Activated gamma-delta T cell (primary cell): ENCODE results near the gene SND1.
"Not testable (repeated sequence)": the region's sequence is repeated elsewhere in the genome, so short reads cannot be mapped to it uniquely, and the experiment has no call there.

Experiments
- DNase-seq: peaks from one replicate; lab custom pipeline; 2025; lab: John Stamatoyannopoulos, UW

The SND1 gene

GRCh38 chr7:128094686-128095085 lies 442.7 kb downstream of the SND1 start:
- no peak for DNase-seq

- no peak for DNase-seq
Measured at GRCh38 chr7:128097211-128097731, 445.3 kb downstream of the SND1 start.

- DNase-seq: no peak
Measured at GRCh38 chr7:128098629-128099028, 446.6 kb downstream of the SND1 start.

GRCh38 chr7:128099204-128099671 lies 447.2 kb downstream of the SND1 start:
- no peak for DNase-seq

GRCh38 chr7:128100225-128100948 lies 448.4 kb downstream of the SND1 start:
- no peak for DNase-seq

GRCh38 chr7:128100949-128101713 lies 449.1 kb downstream of the SND1 start:
- DNase-seq: no peak

GRCh38 chr7:128102490-128103291 lies 450.7 kb downstream of the SND1 start:
- no peak for DNase-seq

GRCh38 chr7:128103498-128104107 lies 451.6 kb downstream of the SND1 start:
- DNase-seq: no peak

- DNase-seq: no peak
Measured at GRCh38 chr7:128104108-128104742, 452.2 kb downstream of the SND1 start.

- no peak for DNase-seq
Measured at GRCh38 chr7:128105228-128106022, 453.4 kb downstream of the SND1 start.

GRCh38 chr7:128106821-128107220 lies 454.8 kb downstream of the SND1 start:
- no peak for DNase-seq

GRCh38 chr7:128107516-128107915 lies 455.5 kb downstream of the SND1 start:
- not testable (repeated sequence) for DNase-seq

GRCh38 chr7:128108129-128108528 lies 456.1 kb downstream of the SND1 start:
- no peak for DNase-seq

- DNase-seq: no peak
Measured at GRCh38 chr7:128108641-128109423, 456.8 kb downstream of the SND1 start.

- not testable (repeated sequence) for DNase-seq
Measured at GRCh38 chr7:128109424-128109969, 457.5 kb downstream of the SND1 start.

- no peak for DNase-seq
Measured at GRCh38 chr7:128110641-128111364, 458.8 kb downstream of the SND1 start.

- DNase-seq: no peak
Measured at GRCh38 chr7:128112018-128112780, 460.2 kb downstream of the SND1 start.

GRCh38 chr7:128112781-128113221 lies 460.8 kb downstream of the SND1 start:
- DNase-seq: no peak
